Non-pigmented ciliary epithelial cell (primary cell): ENCODE results near the gene UEVLD.

Experiments
- DNase-seq: peaks from one replicate; pipeline ENCODE4 v3.0.0-alpha.2; 2010; ENCODE audit warnings: low read depth

Gene UEVLD

DNA sequence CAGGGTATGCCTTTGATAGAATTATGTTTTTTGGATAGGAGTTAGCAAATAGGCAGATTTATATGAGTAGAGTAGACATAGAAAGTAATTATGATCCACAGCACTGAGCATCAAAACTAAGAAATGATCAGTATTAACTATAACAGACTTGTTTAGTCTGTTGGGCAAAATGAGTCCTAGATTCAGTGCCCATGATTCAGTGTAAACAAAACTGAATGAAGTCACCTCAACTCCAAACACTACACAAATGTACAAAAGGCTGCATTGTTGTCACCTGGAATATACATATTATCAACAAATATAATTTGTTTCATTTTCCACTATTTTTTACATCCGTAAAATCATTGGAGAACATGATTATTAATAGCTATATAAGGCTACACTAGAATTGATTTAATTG, 6.7 kb downstream of the UEVLD start:
- DNase-seq: no peak

DNA sequence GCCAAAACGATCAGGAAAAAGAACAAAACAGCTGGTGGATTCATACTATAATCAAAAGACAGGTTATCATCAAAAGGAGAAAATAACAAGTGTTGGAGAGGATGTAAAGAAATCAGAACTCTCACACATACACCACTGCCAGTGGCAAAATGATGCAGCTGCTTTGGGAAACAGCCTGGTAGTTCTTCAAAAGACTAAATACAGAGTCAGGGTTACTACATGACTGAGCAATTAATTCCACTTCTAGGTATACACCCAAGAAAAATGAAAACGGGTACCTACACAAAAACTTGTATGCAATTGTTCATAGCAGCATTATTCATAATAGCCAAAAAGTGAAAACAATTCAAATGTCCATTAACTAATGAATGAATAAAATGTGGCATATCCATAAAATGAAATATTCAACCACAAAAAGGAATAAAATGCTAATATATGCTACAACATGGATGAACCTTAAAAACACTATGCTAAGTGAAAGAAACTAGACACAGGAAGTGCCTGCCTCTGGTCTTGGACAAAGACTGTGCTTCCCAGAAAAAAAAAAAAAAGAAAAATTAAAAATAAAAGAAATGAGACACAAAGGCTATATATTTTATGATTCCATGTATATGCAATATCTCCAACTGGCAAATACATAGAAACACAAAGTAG, 8.3 kb downstream of the UEVLD start:
- DNase-seq: no peak

DNA sequence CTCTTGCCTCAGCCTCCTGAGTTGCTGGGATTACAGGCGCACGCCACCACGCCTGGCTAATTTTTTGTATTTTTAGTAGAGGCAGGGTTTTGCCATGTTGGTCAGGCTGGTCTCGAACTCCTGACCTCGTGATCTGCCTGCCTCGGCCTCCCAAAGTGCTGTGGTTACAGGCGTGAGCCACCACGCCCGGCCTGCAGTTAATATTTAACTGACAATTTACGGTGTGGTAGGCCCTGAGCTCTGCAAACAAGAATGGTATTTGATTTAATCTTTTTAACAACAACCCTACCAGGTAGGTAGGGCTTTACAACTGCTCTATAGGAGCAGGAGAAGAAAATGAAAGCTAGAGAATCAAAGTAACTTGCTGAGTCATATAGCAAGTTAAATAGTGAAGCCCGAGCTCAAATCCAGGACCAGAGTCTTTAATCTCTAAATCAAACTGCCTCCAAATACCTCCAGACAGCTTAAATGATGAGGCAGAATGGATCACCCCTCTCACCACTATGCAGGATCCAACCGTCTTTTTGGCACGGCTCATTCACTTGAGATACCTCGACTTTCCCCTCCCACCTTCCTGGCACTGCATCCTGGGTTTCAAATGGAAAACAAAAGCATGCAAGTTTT, 9.4 kb downstream of the UEVLD start:
- no peak for DNase-seq

DNA sequence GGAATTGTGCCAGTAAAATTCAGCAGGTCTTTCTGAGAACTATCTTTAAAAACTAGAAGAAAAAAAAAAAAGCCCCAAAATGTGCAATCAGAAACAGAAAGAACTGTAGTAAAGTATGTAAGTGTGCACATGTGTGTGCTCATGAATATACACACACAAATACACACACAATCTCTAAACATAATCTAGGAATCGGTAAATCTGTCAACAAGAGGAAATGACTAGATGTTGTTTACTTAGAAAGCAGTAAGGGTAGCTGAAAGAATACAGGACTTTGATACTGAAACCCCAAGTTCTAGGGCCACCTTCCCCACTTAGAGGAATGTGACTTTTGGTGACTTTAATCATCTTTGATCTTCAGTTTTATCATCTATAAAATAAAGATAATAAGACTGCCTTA, 13.2 kb downstream of the UEVLD start:
- no peak for DNase-seq

DNA sequence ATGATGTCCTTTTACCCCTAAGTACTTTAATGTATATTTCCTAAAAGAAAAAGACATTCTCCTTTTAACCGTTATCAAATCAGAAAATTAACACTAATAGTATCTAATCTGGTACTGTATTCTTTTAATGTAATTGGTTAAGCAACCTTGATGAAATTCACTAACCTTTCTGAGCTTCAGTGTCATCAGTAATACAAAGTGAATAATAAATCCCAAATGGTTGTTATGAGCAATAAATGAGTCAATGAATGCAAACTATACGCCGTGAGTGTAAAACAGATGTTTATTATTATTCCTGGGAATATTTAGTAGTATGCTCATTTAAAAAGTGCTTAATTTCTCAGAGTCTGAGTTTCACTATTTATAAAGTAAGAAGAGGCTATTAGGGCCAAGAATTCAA, 21.5 kb downstream of the UEVLD start:
- no peak for DNase-seq

DNA sequence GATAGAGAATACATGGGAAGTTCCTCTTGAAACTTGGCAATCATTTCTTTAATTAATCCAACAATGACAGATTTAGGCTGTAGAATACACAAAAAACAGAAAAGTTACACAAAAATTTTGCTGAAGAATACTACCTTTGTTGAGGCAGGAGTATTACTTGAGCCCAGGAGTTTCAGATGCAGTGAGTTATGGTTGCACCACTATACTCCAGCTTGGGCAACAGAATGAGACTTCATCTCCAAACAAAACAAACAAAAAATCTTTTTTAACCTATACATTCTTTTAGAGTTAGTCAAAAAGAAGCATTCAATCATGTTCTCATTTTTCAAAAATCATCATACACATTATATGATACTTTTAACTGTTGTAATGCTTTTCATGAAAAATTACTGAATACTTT, 22.1 kb downstream of the UEVLD start:
- DNase-seq: no peak

DNA sequence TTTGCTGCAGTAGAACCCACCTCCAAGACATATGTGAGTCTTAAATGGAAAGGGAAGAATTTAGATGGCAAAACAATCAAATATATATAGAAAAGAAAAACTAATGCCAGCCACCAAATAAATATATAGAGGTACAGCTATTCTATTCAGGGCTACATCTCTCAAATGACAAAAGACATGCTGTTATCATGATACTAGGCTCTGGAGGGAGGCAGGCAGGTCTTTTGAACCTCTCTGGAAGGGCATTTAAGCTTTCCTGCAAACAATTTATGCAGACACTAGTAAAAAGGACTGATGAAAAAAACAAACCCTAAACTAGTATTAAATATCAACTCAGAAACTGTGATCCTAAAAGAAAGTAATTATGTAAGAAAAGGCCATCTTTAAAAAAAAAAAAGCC, 24.4 kb downstream of the UEVLD start:
- no peak for DNase-seq

DNA sequence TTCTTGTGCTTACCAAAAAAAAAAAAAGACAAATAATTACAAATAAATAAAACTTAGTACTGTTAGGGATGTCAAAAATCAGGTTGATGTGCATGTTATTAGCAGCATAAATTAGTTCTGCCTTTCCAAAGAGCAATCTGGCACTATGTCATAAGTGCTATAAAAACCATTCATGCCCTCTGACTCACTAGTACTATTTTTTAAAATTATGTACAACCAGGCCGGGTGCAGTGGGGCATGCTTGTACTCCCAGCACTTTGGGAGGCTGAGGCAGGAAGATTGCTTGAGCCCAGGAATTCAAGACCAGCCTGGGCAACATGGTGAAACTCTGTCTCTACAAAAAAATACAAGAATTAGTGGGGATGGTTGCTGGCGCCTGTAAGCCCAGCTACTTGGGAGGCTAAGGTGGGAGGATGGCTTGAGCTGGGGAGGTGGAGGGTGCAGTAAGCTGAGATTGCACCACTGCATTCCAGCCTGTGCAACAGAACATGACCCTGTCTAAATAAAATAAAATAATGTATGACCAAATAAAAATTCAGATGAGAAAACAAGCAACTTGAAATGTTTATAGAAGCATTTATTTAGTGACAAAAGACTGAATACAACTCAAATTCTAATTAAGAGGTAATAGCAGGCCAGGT, 25.3 kb downstream of the UEVLD start:
- DNase-seq: no peak

DNA sequence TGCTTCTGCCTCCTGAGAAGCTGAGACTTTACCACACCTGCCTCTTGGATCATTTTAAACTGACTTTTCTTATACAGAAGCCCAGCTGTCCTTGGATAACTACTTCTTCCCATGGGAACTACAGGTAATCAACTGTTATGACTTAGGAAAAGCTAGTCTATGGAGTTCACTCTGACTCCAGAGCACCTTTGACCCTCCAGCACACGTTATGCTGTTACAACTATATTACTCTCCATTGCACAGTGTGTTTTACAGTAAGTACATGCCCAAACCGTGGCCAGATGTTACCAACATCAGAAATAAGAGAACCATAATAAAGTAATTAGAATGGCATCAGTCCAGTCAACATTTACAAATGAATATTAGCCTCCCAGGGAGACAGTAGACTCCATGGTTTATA, 40.5 kb downstream of the UEVLD start:
- no peak for DNase-seq

DNA sequence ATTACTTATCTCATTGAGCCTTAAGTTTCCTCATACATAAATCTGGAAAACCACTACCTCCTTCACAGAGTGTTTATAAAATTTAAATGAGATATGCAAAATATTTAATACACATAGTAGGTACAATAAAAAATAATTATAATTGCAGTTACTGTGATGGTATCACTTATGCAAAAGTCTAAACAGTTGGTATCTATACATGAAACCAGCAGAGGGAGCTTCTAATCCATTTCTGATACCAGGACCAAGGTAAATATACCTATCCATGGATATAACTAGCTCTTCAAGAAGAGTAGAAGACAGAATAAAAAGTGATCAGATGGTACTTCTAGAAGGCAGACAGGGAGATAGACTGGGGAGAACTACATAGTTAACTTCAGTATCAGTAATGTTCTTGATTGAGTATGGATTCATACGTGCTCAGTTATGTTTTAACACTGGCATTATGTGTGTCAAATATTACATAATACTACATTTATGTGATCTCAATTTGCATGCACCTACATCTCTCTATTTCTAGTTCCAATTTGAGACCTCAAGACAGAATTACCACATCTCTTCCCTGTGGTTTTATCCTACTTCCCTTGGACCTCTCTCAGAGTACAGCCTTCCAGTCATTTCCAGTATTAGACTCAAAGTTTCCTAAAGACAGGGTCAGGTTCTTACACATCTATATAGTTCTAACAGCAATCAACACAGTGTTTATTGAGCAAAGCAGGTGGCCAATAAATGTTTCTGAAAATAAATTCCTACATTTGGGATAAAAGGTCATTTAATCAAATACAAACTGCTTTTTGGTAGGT, 48.1 kb downstream of the UEVLD start:
- DNase-seq: no peak

DNA sequence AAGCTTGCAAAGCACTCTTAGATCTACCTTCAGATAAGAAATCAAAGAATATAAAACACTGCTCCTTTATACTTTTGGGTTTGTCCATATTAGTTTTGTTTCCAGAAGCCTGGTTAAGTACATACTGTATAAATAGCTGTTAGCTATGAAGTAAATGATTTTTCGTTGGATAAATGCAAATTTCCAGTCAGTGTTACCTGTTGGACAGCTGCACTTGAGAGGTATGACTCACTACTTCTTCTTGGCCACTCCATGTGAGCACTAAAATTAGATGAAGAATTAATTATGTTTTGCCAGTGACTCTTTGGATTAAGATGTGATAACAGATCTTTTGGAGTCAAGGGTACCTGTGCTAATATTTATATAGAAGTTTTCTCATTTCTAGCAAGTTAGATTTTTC, 52.3 kb downstream of the UEVLD start:
- no peak for DNase-seq

DNA sequence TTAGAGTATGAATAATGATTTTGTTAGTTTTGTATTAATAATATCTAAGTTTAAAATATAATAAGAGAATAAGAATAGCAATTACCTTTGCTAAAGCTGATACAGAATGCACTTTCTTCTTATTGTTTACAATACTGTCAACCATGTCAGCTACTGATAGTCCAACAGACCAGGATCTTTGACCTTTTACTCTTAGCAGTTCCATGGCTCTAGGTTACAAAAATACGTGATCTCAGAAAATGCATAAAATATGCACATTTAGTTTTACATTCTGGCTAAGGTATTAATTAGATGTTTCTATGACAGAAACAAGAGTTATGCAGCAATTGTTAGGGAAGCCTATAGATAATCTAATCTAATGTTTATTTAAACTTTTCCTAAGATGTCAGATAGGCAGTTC, 54.3 kb downstream of the UEVLD start:
- DNase-seq: no peak

DNA sequence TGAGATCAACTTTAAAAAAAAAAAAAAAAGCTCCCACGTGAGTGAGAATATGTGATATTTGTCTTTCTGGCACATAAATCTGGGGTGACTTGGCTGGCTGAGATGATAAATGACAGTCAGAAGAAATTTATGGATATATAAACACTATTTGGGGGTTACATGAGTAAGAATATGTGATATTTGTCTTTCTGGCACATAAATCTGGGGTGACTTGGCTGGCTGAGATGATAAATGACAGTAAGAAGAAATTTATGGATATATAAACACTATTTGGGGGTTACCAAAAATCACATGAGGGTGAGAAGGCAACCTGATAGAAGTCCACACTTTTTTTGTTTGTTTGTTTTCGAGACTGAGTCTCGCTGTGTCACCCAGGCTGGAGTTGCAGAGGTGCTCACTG, 55.2 kb downstream of the UEVLD start:
- DNase-seq: no peak

DNA sequence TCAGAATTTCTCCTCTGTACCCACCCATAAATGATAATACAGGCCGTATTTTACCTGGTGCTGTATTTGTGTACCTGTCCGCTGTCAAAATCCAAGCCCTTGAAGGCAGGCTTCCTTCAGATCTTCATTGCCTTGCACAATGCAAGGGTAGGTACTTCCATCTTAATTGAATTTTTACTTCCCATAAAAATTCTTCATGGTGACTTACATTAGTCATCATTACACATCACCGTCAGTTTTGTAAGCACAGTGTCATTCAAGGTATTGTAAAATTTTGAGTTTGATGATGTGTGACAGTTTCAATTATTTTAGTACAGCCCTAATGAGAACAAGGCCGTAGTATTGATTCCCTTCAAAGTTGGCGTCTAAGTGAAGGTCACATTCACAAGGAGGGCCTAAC, 61.0 kb downstream of the UEVLD start:
- no peak for DNase-seq

DNA sequence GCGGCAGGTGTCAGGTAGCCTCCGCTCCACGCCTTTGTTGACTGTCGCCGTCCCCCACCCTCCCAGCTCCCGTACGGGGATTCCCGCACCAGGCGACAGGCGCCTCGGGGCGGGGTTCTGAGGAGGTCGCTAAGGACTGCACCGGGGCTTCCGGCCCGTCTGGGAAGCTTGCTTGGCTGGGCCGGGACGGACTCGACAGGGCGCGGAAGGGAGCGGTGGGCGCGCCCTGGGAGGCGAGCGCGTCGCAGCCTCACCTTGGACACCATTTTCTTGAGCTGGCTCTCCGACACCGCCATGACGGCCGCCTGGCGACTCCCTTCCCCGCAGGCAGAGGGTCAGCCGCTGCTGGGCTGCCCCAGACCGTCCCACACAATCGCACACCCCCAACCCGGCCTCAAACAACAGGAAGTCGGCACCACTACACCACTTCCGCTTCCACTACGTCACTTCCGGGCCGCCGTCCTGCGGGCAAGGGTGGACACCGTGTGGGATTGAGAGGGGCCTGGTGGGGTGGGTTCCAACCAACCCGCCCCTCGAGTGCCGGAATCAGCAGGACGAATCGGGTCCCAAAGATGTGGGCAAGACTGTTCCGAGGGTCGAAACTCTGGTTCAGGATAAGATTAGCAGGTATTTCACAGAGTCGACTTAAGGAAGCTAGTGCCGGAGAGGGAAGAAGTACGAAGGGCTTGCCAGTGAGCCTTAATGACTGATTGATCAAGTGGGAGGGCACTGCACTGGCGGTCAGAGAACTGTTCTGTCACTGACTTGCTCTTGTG, 61.8 kb downstream of the UEVLD start, which contains the start of gene TSG101:
TSG101 (minus strand) TSS at position 422 of the 776 bp plus-strand sequence; CDS start at position 296, 126 bp downstream.
- DNase-seq: peak; percentile 59

DNA sequence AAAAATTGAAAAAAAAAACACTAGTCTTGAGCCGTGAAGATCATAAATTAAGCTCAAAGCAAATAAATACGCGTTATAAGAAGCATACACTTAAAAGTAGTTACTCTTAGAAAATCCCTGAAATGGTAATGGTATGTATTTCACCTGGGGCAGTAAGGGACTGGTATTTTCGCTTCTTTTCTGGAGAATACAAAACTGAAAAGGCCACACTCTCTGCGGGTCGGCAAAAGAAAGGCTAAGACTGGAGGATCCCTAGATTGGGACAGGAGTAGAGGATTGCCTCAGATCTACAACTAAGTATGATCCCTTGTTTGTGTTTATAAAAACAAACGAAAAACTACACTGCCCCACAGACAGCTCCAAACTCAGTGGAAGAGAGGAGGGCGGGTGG, 62.4 kb downstream of the UEVLD start:
- no peak for DNase-seq

DNA sequence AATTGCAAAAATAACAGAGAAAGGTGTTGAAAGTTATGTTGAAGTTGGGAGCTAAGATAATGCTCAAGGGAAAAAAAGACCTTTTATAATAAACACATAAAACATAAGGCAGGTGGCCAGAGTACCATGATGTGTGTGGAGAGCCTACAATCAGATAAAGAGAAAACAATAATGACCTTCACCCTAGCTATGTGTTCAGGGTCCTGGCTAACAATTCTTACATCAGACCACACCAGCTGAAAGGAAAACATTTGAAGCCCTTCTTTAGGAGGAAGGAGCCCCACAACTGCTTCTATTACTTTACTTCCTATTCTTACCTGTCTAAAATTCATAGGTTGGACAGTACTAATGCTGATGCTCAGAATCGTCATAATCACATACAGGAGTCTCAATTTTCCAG, 64.3 kb downstream of the UEVLD start:
- no peak for DNase-seq

DNA sequence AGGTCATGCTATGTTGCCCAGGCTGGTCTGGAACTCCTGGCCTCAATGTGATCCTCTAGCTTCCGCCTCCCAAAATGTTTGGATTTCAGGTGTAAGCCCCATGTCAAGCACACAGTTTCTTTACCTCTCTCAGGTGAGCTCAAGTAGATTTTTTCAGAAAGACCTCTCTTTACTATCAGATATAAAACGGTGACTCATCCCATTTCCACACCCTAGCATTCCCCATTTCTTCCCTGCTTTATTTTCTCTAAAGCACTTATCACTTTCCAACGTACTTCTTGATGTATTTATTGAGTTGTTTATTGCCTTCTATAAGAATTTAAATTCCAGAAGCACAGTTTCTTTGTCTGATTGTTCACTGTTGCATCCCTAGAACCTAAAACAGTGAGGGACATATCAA, 65.5 kb downstream of the UEVLD start:
- no peak for DNase-seq

DNA sequence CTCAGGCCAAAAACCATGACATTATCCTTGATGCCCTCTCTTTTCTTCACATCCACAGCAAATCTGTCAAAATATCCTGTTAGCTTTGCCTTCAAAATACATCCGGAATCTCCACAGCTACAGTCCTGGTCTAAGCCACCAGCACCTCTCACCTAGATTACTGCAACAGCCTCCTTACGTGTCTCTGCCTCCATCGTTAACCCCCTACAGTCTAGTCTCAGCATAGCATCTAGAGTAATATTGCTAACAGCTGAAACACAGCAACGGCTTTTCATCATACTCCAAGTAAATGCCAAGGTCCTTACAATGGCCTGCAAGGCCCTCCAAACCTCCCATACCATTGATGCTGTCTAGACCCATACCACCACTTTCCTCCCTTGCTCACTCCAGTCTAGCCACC, 66.1 kb downstream of the UEVLD start:
- DNase-seq: no peak

DNA sequence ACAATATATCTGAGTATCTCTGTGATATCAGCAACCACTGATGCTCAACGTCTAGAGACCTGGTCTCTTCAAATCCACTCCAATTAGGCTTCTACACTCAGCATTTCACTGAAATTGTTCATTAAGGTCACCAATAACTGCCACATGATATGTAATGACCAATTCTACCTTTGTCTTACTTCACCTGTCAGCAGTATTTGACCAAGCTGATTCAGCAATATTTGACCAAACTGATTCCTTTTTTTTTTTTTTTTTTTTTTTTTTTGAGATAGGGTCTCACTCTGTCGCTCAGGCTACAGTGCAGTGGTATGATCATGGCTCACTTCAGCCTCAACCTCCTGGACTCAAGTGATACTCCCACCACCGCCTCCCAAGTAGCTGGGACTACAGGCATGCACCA, 67.4 kb downstream of the UEVLD start:
- no peak for DNase-seq

DNA sequence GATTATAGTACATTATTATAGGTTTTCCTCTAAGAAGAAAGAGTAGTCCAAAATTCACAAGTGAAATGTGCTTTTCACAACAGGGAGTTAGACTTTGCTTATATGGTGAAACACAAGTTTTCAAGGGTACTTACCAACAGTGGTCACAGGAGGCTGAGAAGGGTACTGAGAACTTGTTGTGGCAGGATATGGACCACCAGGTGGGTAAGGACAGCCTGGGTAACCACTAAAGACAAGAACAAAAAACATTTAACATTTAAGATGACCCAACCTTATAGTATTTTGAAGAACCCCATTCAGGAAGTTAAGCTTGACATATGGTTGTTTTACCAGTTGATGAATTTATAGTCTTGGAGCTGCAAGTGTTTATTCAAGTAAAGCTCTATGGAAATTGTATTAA, 86.2 kb downstream of the UEVLD start:
- DNase-seq: no peak

DNA sequence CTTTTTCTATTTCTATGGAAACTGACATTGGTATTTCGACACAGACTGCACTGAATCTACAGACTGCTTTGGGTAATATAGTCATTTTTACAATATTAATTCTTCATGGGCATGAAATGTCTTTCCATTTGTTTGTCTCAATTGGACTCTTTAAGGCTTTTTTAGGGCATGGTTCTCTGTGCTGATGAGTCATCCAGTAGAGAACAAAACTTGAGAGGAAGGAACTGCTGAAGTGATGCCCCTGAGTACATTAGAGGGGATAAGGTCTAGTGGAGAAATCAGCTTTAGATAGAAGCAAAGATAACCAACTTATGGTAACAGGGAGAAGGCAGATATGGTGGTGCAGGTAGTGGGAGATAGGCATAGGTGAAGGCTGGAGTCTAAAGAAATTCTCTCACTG, 86.9 kb downstream of the UEVLD start:
- no peak for DNase-seq
